ENCODE results near the gene COPS9.

COPS9 gene

DNA sequence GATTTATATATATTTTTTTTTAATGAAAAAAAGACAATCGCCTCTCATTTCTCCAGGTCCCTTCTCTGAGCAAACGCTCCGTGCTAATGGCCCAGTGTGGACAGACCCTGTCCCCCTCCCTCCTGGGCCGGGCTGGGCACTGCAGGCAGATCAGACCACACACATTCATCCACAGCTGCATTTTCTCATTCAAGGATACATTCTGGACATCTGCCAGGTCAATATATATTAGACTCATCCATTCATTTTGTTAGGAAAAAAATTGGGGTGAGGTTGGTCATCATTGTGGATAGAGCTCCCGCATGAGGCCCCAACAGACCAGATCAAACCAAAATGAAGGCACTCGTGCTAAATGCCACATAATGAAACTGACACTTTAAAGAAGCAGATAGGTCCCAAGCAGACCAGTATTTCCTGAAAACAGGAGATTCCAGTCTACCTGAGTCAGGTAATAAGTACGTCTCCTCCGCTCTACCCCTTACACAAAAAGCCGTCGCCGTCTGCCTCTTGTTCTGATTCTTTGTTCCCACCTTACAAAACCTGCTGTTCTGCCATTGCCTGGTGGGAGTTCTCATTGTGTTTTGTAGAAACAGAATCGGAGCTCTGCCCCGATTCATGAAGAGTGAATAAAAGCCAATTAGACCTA, 19.8 kb upstream of the COPS9 start:
- TF ChIP-seq, protein P1, sequence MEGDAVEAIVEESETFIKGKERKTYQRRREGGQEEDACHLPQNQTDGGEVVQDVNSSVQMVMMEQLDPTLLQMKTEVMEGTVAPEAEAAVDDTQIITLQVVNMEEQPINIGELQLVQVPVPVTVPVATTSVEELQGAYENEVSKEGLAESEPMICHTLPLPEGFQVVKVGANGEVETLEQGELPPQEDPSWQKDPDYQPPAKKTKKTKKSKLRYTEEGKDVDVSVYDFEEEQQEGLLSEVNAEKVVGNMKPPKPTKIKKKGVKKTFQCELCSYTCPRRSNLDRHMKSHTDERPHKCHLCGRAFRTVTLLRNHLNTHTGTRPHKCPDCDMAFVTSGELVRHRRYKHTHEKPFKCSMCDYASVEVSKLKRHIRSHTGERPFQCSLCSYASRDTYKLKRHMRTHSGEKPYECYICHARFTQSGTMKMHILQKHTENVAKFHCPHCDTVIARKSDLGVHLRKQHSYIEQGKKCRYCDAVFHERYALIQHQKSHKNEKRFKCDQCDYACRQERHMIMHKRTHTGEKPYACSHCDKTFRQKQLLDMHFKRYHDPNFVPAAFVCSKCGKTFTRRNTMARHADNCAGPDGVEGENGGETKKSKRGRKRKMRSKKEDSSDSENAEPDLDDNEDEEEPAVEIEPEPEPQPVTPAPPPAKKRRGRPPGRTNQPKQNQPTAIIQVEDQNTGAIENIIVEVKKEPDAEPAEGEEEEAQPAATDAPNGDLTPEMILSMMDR (IDR thresholded peaks at IDR 0.05; ENCODE audit: low read depth, low read length), result no peak
- H3K4me3 ChIP-seq (ENCODE audit: low read depth, low read length), result no peak overlapping the region
- H3K27me3 ChIP-seq (ENCODE audit: insufficient read depth, low read depth, severe bottlenecking), result no peaks in the 10 kb centered on the region

DNA sequence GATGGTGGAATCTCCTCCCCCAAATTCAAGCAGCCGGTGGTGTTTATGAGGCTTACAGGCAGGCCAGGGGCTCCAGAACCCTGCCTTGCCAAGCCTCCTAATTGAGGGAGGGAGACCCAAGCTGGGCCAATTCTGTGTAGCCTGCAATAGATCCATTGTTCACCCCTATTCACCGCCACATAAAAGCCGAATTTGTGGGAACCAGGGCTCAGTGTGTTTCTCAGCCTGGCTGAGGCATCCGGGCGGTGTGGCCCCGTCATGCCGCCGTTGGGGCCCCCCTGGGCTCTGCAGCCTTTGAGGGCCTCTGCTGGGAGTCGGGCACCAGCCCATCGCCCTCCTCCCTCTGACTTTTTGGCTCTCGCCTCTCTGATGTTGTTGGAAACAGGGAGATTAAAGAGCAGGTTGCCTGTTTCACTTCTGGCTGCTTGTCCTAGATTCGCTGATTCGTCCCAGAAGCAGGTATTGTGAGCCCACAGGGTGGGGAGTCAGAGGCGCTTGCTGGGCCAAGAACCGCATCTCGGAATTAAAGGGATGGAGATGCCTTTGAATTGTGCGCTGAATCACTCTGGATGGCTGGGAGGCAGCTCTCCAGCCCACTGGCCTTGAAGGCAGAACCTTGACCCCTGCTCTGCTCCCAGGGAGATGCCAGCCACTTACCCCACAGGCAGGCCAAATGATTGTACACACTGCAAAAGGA, 19.1 kb upstream of the COPS9 start:
- Histone ChIP-seq H3K27ac (no peak overlapping the region), H3K36me3 (no peaks in the 10 kb centered on the region), H3K9me3 (ENCODE audit: severe bottlenecking) (no peaks in the 10 kb centered on the region), H3K4me3 (ENCODE audit: low read depth, low read length) (no peak overlapping the region), H3K27me3 (ENCODE audit: insufficient read depth, low read depth, severe bottlenecking) (no peaks in the 10 kb centered on the region)
- TF ChIP-seq, protein P1 (IDR thresholded peaks at IDR 0.05; ENCODE audit: low read depth, low read length), result no peak
- DNase-seq, result no peak

More for the DNA sequence above, 19.8 kb upstream of the COPS9 start:
- Histone ChIP-seq H3K9me3 (ENCODE audit: severe bottlenecking) (no peaks in the 10 kb centered on the region), H3K27ac (no peak overlapping the region), H3K36me3 (no peaks in the 10 kb centered on the region)
- DNase-seq, result no peak

DNA sequence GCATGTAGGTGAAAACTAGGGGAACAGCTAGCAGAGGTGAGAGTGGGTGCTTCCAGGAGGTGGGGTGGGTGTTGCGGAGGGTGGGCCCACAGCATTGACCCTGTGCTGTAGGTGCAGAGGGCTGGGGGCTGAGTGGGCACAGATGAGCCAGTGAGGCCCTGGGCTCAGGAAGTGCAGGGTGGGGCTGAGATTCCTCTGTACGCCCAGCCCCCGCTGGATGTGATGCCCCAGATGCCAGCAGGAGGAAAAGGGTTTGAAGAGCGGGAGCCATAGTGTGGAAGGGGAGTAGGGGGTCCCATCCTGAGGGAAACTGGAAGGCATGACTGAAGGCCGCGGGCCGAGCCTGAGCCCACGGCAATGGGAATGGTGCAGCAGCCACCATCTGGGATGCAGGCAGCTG, 18.5 kb upstream of the COPS9 start:
- no peak overlapping the region for H3K4me3 ChIP-seq (ENCODE audit: low read depth, low read length)
- H3K36me3 ChIP-seq, result no peaks in the 10 kb centered on the region
- H3K27me3 ChIP-seq (ENCODE audit: insufficient read depth, low read depth, severe bottlenecking), result no peaks in the 10 kb centered on the region
- H3K9me3 ChIP-seq (ENCODE audit: severe bottlenecking), result no peaks in the 10 kb centered on the region
- TF ChIP-seq, protein P1 (IDR thresholded peaks at IDR 0.05; ENCODE audit: low read depth, low read length), result no peak
- H3K27ac ChIP-seq, result no peak overlapping the region
- DNase-seq, result no peak

- Histone ChIP-seq H3K4me3 (ENCODE audit: low read depth, low read length) (no peak overlapping the region), H3K27me3 (ENCODE audit: insufficient read depth, low read depth, severe bottlenecking) (no peaks in the 10 kb centered on the region), H3K9me3 (ENCODE audit: severe bottlenecking) (no peaks in the 10 kb centered on the region), H3K27ac (no peak overlapping the region), H3K36me3 (no peaks in the 10 kb centered on the region)
- TF ChIP-seq, protein P1 (IDR thresholded peaks at IDR 0.05; ENCODE audit: low read depth, low read length), result no peak
- no peak for DNase-seq
These were observed 17.3 kb upstream of the COPS9 start for GRCh38 chr2:240153418-240153817.

- H3K27ac ChIP-seq, result no peak overlapping the region
- H3K9me3 ChIP-seq (ENCODE audit: severe bottlenecking), result no peaks in the 10 kb centered on the region
- H3K4me3 ChIP-seq (ENCODE audit: low read depth, low read length), result no peak overlapping the region
- H3K27me3 ChIP-seq (ENCODE audit: insufficient read depth, low read depth, severe bottlenecking), result no peaks in the 10 kb centered on the region
- no peak for DNase-seq
- TF ChIP-seq, protein P1 (IDR thresholded peaks at IDR 0.05; ENCODE audit: low read depth, low read length), result no peak
- no peaks in the 10 kb centered on the region for H3K36me3 ChIP-seq
These were observed 15.4 kb upstream of the COPS9 start for GRCh38 chr2:240151477-240152031.
